Adrenal gland (tissue), 12 donors: ENCODE measurements around the gene PSKH1. TPM values are rescaled to one million over a fixed set of nuclear protein-coding genes. Genes with fewer than 3 reads are reported as not detected.
A peak's percentile ranks its signal among the peaks of the same experiment; 100 is the strongest.

Experiments used
- DNase-seq, 7 donors: peaks; one replicate each; pipeline ENCODE4 v3.0.0-alpha.2; 2019 to 2020
- H3K27ac ChIP-seq, 5 donors: fragments of 200-600 bp; sonication (generic) in 4 of 5; 1 replicate in 3 of 5; 2 replicates in 2 of 5; pipeline versions ENCODE4 v1.5.1 to v1.8.0; 2016 to 2020; ENCODE audit warnings: mild to moderate bottlenecking in 1 of 5
- H3K27me3 ChIP-seq: fragments of 200-600 bp; 2 replicates; pipeline ENCODE4 v1.8.0; 2021
- H3K36me3 ChIP-seq, 2 donors: fragments of 200-600 bp; replicated peaks in 1 of 2; 1 replicate in 1 of 2; 2 replicates in 1 of 2; pipeline versions ENCODE4 v1.5.1 to v1.8.0; 2018 to 2022
- H3K4me1 ChIP-seq, 2 donors: fragments of 200-600 bp; replicated peaks in 1 of 2; 1 replicate in 1 of 2; 2 replicates in 1 of 2; pipeline versions ENCODE4 v1.5.1 to v1.8.0; 2018 to 2021
- H3K4me3 ChIP-seq, 4 donors: fragments of 200-600 bp; sonication (generic) in 3 of 4; one replicate each; pipeline ENCODE4 v1.5.1; 2016 to 2018
- H3K9me3 ChIP-seq, 3 donors: fragments of 200-600 bp; sonication (generic) in 1 of 3; replicated peaks in 1 of 3; 1 replicate in 2 of 3; 2 replicates in 1 of 3; pipeline versions ENCODE4 v1.5.1 to v1.8.0; 2016 to 2021
- POLR2A ChIP-seq, 2 donors: fragments of 450-650 bp; IDR thresholded peaks; one replicate each; pipeline ENCODE4 v1.6.1; 2017; ENCODE audit warnings: antibody characterized with exemption in 2 of 2, mild to moderate bottlenecking in 2 of 2, moderate library complexity in 1 of 2
- WGBS, 4 donors: extraction: QIAGEN DNeasy Blood & Tissue Kit in 2 of 4; methylation state at CpG; one replicate each; pipeline versions ENCODE4 v1.1.5 to v1.1.7; 2013 to 2017; 5-methylcytosine and 5-hydroxymethylcytosine counted together
- intact Hi-C, 2 donors: fragments of 100-400 bp; cut with DNase I; formaldehyde crosslinking; loops; one replicate each; pipeline versions ENCODE4 v1.14.1 to v1.15.0; 2022 to 2023
- polyA plus RNA-seq, 3 donors: library from polyadenylated mRNA; stranded (reverse); fragments of 200-250 nt in 2 of 3; fragments of 350-450 nt in 1 of 3; fragmentation: Illumina TruSeq in 1 of 3; extraction: RNeasy Lipid Tissue Mini Kit (QIAGEN cat#74804) in 1 of 3; gene quantifications; one replicate each; pipeline ENCODE4 v1.2.3, GENCODE V29; 2013 to 2014
- total RNA-seq, 9 donors: library from RNA; depleted of rRNA in 4 of 9; stranded (reverse); fragments of >200 nt in 4 of 9; fragments of 120-200 nt in 1 of 9; fragmentation: NEBNext Ultra II Directional in 1 of 9; extraction: Animal tissue kit (Norgen Biotek cat#: 25700) in 1 of 9; gene quantifications; one replicate each; pipeline versions ENCODE4 v1.1.0 to v1.2.4, GENCODE V29; 2013 to 2023
- TF ChIP-seq, protein P1 (sequence below), 6 experiments: fragments of 450-650 bp in 4 of 6; fragments of 200-600 bp in 2 of 6; sonication (generic) in 1 of 6; IDR thresholded peaks; 1 replicate in 5 of 6; 2 replicates in 1 of 6; pipeline versions ENCODE4 v1.5.1 to v1.8.0; 2016 to 2021; ENCODE audit warnings: antibody characterized with exemption in 6 of 6, mild to moderate bottlenecking in 2 of 6, moderate library complexity in 1 of 6
- donor health status: healthy with polysubstance abuse.
- donor health status: Bipolar disorder and iron deficiency.
- donor health status: DM: yes; HTN: yes; CAD: no.
- donor health status: DM: no; HTN: no; CAD: no.
- donor health status: DM: no; HTN: no; CAD: no.
- donor health status: DM: yes; HTN: yes; CAD: no.

Gene PSKH1
- total and polyA plus RNA-seq, 12 donors, result 9.5 to 43.7 (median 24.0) TPM

DNA sequence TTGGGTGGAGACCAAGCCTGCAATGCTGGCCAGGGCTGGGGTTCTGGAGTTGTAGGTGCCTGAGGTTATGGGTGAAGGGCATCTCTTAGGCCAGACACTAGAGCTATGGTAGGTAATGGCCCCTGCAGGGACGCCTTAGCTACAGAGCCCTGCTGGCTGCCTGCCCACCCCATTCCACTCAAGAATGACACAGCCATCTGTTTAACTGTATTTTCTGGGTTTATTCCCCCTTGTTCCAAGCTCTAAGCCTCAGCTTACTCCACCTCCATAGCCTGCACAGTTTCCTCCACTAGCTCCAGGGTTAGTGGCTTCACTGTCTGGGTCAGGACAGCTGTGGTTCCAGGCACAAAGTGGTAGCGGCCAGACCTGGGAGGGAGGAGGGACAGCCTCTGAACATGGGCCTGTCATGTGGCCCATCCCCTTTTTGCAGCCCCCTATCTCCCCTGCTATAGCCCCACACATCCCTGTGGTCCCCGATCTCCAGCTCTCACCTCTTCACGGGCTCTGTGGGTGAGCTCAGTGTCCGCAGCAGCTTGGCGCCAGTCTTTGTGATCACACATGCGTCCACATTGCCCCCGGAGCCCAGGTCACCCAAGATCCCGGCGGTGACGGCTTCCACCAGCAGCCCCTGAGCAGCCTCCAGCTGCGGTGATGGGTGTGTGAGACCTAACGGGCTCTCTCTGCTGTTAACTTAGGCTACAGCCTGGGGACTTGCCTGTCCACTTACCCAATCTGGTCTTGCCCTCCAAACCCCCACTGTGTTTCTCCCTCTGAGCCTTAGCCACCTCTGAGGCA, 41.4 kb downstream of the PSKH1 start:
- peak overlapping the region in 2 of 5 donors; percentile 90 to 98 for H3K27ac ChIP-seq
- no peaks in the 10 kb centered on the region for H3K9me3 ChIP-seq
- peak in 3 of 7 donors; percentile 30 to 45 (median 35) for DNase-seq
- H3K27me3 ChIP-seq, result no peaks in the 10 kb centered on the region
- 61 to 89% (median 71%) methylated on average over 6 to 13 of the region's 13 CpGs for WGBS, 4 donors
- TF ChIP-seq POLR2A (IDR thresholded peaks at IDR 0.05), result no peak
- TF ChIP-seq, protein P1, sequence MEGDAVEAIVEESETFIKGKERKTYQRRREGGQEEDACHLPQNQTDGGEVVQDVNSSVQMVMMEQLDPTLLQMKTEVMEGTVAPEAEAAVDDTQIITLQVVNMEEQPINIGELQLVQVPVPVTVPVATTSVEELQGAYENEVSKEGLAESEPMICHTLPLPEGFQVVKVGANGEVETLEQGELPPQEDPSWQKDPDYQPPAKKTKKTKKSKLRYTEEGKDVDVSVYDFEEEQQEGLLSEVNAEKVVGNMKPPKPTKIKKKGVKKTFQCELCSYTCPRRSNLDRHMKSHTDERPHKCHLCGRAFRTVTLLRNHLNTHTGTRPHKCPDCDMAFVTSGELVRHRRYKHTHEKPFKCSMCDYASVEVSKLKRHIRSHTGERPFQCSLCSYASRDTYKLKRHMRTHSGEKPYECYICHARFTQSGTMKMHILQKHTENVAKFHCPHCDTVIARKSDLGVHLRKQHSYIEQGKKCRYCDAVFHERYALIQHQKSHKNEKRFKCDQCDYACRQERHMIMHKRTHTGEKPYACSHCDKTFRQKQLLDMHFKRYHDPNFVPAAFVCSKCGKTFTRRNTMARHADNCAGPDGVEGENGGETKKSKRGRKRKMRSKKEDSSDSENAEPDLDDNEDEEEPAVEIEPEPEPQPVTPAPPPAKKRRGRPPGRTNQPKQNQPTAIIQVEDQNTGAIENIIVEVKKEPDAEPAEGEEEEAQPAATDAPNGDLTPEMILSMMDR (IDR thresholded peaks at IDR 0.05), result no peak
- H3K36me3 ChIP-seq, result peaks cover 0 to 19% of the 10 kb centered on the region in 2 donors
- no peak overlapping the region for H3K4me3 ChIP-seq
- H3K4me1 ChIP-seq, result peaks cover 8 to 19% of the 10 kb centered on the region in 2 donors
- intact Hi-C loops, result no loop called here

DNA sequence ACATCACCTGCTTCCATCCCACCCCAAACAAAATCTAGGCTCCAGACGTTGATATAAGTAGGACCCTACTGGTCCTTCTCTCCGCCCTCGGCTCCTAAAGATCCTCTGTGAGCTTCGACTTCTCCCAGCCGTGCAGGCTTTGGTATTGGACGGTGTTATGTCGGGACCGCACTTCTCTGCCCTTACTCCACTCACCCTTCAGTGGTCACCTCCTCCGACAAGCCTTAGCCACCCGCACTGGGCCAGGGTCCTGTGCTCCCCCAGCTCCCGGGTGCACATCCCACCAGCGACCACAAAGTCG, 42.0 kb downstream of the PSKH1 start:
- Histone ChIP-seq H3K9me3 (no peaks in the 10 kb centered on the region), H3K4me1 (peaks cover 8 to 19% of the 10 kb centered on the region in 2 donors), H3K27ac (peak overlapping the region in 4 of 5 donors; percentile 17 to 98 (median 58)), H3K27me3 (no peaks in the 10 kb centered on the region), H3K4me3 (peak overlapping the region in 2 of 4 donors; percentile 78 to 99), H3K36me3 (peaks cover 0 to 21% of the 10 kb centered on the region in 2 donors)
- intact Hi-C loops, result no loop called here
- 16 to 39% (median 28%) methylated on average over 9 to 13 of the region's 13 CpGs for WGBS, 4 donors
- DNase-seq, result peak in 1 of 7 donors; percentile 44
- TF ChIP-seq, protein P1 (IDR thresholded peaks at IDR 0.05), result no peak
- no peak for TF ChIP-seq POLR2A (IDR thresholded peaks at IDR 0.05)

DNA sequence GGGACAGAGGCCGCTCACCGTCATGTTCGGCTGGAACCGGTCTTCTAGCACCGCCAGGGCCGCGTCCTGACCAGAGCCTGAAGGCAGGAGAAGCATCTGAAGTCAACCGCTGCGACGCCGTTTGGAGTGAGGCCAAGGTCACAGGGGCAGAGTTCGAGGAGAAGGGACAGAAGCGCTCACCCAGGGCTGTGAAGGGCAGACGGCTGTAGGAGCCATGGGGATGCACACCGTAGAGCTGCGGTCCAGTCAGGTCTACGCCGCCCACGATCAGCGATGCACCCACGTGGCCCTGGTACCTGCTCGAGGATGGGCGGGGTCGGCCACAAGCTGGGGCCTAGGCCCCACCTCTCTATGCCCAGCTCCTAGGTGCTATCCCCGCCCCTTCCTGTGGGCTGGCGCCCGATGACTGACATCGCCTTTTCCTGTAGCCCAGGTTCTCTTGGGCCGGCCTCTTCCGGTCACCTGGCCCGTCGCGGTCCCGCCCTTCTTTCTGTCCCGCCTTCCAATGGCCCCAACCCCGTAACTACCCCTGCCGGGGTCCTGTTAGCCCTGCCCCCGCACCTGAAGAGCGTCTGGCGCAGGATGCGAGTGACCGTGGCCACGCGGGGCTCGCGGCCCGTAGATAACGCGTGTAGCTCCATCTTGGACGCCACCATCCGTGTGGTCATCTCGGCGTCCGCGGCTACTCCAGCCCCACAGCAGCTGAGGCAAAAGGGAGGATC, 42.5 kb downstream of the PSKH1 start:
- H3K4me3 ChIP-seq, result peak overlapping the region; percentile 78 to 99 (median 92)
- H3K36me3 ChIP-seq, result peaks cover 0 to 18% of the 10 kb centered on the region in 2 donors
- WGBS, 4 donors, result 1 to 4% (median 2%) methylated on average over 15 to 55 of the region's 55 CpGs
- peaks cover 8 to 19% of the 10 kb centered on the region in 2 donors for H3K4me1 ChIP-seq
- peak overlapping the region; percentile 82 to 98 (median 90) for H3K27ac ChIP-seq
- DNase-seq, result peak; percentile 95 to 98 (median 97)
- TF ChIP-seq, protein P1 (IDR thresholded peaks at IDR 0.05), result peak in 1 of 6 experiments; percentile 22
- TF ChIP-seq POLR2A (IDR thresholded peaks at IDR 0.05), result peak; percentile 46 to 71
- intact Hi-C loops, result no loop called here
- no peaks in the 10 kb centered on the region for H3K27me3 ChIP-seq
- no peaks in the 10 kb centered on the region for H3K9me3 ChIP-seq

DNA sequence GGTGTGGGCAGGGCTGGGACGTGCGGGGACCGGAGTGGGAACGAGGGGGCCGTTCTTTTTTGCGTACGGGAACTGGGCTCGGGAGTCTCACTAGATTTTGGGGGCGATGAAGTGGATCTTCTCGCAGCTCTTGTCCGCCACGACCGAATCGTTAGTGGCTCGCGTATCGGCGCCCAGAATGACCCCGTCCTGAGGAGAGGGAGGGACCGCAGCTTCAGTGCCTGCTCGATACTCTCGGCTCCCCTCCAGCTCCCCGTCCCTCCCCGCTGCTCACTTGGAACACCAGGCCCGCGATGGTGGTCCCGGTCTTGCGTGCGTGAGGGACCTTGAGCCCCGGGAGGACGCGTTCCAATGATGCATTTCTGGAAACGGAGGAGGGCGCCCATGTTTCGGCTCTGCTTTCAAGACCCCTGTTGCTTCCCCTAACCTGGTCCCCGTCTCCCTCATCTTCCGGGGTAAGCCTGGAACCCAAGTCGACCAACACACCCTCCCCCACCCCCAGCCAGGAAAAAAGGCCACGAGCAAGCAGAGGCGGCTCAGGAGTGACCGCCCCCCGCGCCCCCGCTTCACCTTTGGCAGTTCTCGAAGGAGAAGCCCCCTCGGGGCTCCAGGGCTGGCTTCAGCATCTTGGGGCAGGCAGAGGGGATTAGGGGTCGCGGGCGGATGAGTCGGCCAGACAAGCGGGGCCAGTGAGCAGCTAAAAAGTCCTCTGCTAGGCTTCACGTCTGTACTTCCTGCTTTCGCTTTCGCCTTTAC, 43.2 kb downstream of the PSKH1 start, which contains the start of gene PSMB10:
Gene PSMB10 (minus strand): TSS at position 727 of the 756 bp plus-strand sequence. CDS start 101 bp downstream, at position 626.
- no peaks in the 10 kb centered on the region for H3K27me3 ChIP-seq
- intact Hi-C loops, result no loop called here
- WGBS, 4 donors, result 0 to 1% (median 0%) methylated on average over 23 to 54 of the region's 54 CpGs
- peak within 1 kb of the TSS; percentile 82 to 98 (median 90) for H3K27ac ChIP-seq
- peak; percentile 58 to 79 (median 64) for DNase-seq
- H3K4me3 ChIP-seq, result peak within 1 kb of the TSS; percentile 78 to 99 (median 92)
- H3K9me3 ChIP-seq, result no peaks in the 10 kb centered on the region
- H3K4me1 ChIP-seq, result peaks cover 8 to 19% of the 10 kb centered on the region in 2 donors
- peaks cover 0 to 18% of the 10 kb centered on the region in 2 donors for H3K36me3 ChIP-seq
- TF ChIP-seq, protein P1 (IDR thresholded peaks at IDR 0.05), result no peak
- TF ChIP-seq POLR2A (IDR thresholded peaks at IDR 0.05), result peak in 1 of 2 donors; percentile 63
